Stimulated activated CD8-positive, alpha-beta memory T cell treated with anti-CD3 and anti-CD28 coated beads, Interleukin-4, amount 100 ng/mL, for 24 hours (primary cell): ENCODE results near the gene AMER1.
A peak's percentile ranks its signal among the peaks of the same experiment; 100 is the strongest.
"Not testable (repeated sequence)": the region's sequence is repeated elsewhere in the genome, so short reads cannot be mapped to it uniquely, and the experiment has no call there.

ENCODE experiments used
- DNase-seq: peaks from one replicate; pipeline ENCODE4 v3.0.0-alpha.2; 2020; ENCODE audit warnings: low read depth

The AMER1 gene

DNA sequence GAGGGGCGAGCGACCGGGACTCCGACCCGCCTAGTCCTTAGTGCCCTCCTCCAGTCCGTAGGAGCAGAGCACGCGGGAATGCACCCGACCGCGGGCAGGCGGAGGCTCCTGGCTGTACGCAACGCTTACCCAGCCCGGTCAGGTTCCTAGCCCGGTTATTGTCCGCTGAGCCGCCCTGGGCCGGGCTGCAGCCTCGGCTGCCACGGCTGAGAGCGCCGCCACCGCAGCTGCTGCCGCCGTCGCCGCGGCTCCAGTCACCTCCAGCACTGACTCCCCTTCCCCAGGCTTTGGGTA lies at the start of gene AMER1:
TSS of gene AMER1 (minus strand) at position 268 of the 294 bp plus-strand sequence. CDS start 12,422 bp downstream, outside the sequence.
- no peak for DNase-seq

DNA sequence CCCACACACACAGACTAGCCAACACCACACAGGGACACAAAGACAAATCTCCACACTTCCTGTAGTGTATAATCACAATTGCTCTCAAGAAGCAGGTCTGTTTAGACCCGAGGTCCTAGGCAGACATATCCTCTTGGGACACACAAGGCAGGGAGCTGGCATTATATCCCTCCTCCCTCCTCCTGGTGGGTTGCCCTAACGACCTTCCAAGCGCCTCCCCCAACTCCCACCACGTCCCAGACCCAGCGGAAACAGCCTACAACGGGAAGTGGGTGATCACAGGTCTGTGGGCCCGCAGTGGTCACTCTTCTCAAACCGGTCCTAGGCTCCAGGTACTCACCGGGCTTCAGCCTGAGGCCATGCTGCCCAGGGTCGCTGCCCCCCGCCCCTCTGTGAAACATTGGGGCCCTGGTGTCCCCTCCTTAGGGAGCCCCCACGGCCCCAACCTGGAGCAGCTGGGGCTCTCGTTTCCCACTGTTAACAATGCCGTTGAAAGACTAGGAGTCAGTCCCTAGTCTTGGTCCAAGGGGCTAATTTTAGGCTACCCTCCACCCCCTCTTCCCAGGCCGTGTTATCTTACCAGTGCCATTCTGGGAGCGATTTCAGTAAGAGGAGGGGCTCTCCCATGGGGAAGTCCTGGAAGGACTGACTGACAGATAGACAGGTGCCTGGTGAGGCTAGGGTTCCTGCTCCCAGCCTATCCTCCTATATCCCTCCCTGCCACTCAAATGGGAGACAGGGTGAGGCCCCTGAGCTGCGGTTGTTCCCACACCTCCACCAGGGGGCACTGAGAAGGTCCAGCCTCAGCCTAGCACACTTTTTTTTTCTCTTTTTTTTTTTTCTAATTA lies 24.8 kb upstream of the AMER1 start, which contains the start of gene ASB12:
TSS of gene ASB12 (minus strand) at position 485 of the 848 bp plus-strand sequence. CDS start 4,957 bp downstream, outside the sequence.
- DNase-seq, result no peak

DNA sequence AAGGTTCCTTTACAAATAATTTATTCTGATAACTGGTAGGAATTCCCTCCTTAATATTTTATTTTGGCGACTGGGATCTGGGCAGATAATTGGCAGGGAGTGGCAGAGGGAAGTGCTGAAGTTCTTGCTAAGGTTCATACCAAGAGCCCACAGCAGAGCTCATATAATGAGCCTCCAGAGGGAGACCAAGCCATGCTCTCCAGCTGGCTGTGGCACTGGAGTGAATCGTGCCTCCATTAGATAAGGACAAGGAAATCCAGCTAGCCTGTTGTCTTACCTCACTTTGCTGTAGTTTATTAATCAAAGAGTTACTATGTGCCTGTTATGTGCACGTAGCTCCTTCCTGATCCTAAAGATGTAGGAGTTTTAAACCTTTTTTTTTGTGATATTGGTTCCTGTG lies 23.6 kb upstream of the AMER1 start:
- DNase-seq, result no peak

DNA sequence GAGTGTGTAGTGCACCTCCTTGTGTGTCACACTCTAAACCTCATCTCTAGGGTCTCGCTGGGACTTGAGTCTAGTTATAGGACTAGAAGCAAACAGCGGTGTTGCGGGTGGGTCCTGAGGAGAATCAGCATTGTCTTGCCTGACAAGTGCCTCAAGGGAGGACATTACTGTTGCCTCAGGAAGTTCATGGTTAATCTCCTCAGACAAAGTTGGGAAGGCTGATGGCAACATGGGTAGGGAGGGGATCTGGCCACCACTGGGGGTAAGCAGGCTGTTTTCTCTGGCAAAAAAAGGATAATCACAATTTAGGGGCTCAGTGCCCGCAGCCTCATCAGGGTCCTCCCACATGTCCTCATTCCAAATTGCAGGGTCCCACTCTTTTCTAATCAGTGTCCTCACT lies 12.5 kb upstream of the AMER1 start:
- DNase-seq, result no peak

DNA sequence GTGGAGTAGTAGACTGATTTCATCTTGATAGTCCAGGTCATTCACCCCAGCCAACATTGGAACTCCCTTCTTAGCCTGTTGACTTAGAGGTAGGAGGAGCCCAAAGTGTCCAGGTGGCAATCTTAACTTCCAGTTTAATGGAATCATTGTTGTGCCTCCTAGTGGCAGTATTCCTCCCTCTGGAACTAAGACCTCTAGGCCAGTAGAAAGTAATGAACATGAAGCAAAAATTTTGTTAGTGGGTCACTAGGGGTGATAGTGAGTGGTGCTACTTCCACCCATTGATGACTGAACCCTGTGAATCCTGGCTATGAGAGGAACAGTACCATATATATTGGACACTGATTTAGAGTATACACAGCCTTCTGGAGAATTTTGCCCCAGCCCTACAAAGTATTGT lies 8.5 kb upstream of the AMER1 start:
- not testable (repeated sequence) for DNase-seq

DNA sequence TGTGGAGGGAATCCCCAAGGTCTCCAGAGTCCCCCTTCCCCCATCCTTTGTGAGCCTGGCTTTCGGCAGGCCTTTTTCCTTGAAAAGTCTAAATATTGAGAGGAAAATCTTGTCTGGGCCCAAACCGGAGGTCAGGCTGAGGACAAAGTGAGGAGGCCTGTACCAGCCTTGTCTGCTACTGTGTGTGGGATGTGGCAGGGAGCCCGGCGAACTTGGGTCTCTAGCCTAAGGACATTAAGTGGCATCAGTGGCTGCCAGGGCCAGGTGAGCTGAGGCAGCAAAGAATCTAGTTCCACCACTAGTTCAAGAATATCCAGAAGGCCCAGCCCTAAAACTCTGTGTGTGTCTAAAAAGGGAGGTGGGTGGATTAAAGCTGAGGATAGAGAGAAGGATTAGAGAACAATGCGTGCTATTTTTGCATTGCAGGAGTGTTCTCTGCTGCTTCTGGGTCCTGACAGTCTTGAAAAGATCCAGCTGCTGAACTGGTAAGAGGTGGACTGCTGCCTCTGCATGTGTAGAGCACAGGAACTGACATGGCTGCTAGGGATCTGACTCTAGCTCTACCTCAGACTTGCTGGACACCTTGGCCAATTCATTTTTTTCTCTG lies 1.2 kb upstream of the AMER1 start:
- DNase-seq, result no peak

DNA sequence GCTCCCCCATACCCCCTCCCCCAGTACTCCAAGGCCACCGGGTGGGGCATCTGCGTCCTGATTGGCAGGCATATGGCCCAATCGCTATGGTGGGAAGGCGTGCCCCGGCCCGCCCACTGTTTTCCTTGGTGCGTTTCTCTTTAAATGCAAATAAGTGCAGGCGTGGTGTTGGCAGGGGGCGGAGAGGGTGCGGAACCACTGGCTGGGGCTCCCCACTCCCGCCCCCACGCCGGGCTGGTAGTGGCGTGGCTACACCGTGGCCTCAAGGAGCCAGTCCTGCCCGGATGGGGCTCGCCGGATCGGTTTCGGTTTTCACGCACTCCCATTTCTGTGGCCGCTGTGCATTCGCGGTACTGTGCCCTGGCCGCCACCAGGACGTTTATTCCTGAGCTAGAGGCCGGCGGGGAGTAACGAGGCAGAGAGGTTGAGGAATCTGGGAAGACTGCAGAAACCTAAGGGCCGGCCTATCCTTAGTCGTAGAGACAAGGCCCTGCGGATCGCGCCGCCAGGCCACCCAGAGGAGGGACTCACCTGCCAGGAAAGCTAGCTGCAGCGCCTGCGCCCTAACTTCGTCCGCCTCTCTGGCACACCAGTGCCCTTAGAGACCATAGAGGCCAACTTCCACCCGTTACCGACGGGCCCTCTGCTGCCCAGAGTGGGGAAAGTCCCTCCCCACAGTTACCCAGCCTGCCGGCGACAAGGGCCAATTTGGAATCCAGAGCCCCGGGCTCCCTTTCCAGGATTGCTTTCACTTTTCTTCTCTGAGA lies 410 bp upstream of the AMER1 start:
- peak; percentile 79 for DNase-seq

DNA sequence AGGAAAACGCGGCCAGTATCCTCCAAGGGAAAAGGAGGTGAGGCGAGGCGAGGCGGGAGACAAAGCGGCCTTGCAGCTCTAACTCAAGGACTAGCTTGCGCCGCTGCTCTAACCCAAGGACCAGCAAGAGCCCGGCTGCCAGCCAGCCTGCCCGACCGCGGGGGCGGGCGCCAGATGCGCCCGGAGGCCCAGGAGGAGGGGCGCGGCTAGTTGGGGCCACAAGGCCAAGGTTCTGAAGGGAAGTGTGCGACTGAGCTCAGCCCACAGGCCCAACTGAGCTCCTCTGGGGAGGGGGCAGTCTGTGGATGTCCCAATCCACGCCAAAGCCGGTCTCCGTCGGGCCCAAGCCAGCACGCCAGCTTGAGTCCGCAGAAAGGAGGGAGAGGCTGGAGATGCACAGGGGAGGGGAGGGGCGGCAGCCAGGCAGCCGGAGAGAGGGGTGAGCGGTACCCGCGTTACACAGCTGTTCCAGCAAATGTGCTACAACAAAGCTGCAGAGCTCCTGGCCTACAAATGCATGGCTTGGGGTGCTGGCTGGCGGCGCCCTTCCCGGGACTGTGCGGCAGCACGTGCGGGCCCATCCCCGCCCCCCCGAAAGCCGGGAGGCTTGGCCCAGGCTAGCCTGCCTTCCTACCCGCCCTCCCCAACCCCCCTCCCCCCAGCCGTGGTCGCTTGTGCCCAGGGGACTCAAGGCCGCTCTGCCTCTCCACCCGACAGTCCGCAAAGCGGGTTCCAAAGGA lies 637 bp downstream of the AMER1 start:
- peak; percentile 7 for DNase-seq

DNA sequence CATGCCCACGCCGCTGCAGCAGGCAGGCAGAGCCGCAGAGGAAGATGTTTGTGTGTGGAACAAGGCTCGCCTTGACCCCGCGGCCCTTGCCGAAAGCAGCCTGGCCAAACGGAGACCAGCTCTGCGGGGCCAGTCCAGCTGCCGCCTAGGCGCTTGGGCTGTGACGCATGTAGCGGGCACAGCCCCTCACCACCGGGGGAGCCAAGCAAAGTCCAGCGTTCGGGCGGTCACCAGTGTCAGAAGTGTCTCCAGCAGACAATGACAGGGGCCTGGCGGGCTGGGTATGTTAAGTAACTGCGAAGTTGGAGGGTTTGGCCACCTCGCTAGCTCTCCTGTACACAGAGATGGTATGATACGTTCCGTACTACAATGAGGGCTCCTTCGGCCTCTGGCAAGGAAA lies 1.3 kb downstream of the AMER1 start:
- DNase-seq, result no peak

DNA sequence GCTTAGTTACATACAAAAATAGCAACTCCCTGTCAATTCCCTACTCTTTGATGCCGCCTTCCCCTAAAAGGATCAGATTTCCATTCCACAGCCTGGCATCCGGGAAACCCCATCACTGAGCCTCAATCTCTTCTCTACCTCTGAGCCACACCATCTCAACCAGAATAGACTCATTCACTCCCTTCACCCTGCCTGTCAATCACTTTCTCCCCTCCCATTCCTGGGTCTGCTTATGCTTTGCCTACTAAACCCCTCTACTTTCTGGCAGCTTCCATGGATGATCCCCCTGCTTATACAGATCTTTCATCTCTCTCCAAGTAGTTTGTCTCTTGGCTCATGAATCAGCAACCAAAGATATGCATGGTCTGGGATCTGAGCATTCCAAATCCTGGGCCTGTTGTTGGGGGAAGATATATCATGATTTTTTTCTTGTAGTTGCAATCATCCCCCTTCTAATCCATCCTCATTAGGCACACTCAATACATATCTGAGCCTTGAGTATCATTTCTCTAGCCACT lies 2.6 kb downstream of the AMER1 start:
- DNase-seq, result no peak

DNA sequence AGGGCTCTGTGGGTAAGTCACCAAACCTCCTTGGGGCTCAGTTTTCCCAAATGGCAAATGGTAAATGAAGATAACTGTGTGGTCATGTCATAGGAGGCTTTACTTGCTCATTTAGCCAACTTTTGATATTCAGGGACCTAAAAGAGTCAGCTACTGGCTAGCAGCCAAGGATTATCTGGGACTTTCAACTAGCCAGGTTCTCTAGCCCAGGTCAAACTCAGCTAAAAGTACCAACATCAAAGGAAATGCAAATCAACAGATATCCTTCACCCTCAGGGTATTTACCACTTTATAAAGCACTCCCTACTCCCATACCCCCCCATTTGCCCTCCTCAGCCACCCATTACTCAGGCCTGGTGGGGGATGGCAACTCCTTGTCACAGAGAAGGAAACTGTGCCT lies 7.5 kb downstream of the AMER1 start:
- DNase-seq, result no peak

DNA sequence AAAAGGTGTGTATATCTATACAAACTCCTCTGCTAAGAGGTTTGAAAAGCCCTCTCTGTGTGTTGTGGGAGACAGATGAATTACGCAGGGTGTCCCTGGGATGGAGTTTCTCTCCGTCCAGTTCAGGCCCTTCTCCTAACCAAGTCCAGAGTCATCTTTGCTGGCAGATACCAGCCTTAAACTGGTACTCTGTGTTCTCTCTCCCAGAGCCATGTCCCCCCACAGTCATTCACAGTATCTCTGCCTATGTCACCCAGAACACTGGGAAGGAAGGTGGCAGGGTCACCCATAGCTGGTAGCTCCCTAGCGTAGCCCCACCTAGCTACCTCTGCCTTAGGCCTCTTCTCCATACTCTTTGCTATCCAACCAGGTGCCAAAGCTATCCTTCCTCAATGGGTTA lies 8.9 kb downstream of the AMER1 start:
- no peak for DNase-seq

DNA sequence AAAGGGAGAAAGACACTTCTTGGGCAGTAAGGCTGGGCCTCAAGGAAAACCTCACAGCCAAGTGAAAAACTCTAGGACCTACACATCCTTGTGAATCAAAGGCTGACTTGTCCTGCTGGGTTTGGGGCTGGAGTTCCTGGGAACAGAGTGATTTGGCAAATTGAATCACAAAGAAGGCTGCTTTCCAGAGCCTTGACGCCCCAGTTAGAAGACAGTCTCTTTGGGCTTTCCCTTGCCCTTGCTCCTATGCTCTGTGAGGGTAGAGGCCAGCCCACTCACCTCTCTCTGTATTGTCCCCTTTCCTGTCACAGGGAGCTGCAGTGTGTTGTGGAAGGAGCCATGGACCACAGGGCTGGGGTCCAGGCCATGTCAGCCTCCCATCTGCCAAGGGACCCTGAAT lies 9.6 kb downstream of the AMER1 start:
- no peak for DNase-seq

DNA sequence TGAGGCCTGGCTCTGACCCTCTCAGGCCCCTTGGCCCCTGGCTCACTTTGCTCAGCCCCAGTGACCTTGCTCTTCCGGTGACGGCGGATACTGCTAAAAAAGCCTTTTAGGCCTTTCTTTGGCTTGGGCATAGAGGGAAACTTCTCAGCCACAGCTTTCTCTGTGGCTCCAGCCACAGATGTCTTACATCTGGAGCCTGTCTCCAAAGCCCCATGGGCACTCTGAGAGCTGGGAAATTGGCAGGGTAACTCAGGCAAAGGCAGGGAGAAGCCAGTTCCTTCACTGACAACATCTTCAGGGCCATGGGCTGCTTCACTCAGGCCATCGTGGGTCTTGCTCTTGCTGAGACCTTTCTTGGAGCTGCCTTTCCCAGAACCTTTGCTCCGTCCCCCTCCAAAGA lies 12.8 kb downstream of the AMER1 start:
- no peak for DNase-seq

DNA sequence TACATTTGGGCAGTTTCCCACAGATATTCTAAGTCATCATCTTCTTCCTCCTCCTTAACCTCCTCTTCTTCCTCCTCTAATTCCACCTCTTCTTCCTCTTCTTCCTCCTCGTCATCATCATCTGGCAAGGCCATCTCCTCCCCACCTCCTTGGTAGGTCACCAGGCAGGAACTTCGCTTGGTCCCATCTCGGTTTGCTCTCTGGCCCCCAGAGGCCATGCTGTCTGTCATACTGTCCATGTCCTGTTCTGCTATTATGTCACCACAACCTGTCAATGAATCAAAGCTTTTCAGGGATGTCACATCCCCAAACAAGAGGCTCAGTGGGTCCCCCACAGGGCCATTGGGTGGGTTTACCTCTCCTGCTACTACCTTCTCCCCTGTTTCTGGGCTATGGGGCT lies 13.5 kb downstream of the AMER1 start:
- DNase-seq, result no peak

DNA sequence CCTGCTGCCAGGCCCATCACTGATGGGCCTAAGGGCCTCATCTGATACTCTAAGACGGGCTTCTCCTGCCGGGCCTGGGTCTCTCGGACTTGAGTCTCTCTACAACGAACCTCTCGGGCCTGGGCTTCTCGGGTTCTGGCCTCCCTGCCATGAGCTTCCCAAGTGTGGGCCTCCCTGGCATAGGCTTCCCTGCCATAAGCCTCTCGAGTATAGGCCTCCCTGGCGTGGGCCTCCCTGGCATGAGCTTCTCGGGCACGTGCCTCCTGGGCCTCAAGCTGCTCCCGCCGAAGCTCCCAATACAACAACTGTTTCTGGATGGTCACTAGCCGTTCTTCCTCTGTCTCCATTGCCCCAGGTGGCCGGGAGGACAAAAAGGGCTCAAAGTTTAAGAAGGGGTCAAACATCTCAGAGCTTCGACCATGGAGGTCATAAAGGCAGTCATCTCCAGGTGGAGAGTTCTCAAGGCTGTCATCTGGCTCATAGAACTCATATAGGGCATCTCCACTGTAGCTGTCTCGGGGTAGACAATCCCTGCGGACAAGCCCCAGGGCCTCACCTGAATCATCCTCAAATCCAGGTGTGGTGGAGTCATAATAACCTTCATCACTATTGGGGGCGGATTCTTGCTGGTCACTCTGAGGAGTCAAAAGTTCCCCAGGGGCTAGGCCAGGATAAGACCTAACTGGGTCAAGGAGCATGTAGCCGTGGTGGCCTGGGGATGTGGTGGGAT lies 14.1 kb downstream of the AMER1 start:
- no peak for DNase-seq

DNA sequence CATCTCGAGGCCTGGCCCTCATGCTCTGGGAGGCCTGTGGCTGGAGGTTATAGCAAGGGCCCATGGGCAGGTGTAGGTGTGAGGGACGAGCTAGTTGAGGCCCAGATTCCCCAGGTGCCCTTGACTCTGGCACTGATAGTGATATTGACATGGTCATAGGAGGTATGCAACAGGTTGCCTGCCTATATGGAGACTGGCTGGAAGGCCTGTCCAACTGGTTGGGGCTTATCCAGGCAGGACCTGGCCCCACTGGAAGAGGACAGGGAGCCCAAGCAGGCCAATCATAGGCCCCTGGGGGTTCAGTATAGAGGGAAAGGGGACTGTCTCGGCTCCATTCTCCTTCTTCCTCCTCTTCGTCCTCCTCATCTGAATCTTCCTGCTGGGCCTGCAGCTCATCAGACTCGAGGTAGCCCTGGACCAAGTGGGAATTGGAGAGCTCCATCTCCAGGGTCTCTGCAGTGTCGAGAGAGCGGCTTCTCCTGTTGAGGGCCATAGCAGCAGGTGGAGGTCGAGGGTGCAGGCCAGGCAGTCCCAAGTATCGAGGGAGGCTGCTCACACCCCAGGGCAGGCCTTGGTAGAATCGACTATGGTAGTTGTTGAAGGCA lies 15.3 kb downstream of the AMER1 start:
- DNase-seq, result no peak

DNA sequence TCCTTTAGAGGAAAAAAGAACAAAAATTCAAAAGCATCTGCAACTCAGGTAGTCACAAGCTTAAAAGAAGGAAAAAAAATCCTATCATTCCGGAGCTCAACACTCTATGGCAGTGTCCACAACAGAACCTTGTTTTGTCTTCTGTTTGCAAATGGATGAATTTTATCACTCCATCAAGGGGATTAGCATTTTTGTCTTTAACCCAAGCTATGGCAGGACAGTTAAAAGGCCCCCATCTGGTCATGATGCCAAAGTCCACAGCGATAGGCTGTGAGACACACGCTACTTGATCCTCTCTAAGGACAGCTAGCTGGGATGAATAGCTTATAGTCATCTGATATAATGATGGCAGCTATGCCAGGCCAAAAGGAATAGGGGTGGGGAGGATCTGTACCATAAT lies 16.6 kb downstream of the AMER1 start:
- no peak for DNase-seq

DNA sequence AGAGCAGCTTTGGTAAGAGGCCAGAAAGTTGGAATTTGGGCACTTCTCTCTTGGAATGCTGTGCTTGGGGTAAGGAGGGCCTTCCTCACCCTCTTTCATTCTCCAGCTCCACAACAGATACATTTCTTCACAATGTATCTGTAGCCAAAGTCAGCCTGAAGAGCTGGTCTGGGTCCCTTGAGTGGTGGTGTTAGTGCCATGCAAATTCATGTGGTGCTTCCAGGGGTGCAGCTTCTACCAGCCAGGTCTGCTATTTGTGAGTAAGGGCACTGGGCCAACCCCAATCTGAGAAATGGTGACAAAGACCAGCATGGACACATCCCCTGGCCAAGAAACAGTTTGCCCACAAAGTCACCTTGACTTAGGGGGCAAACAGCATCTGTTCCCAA lies 17.8 kb downstream of the AMER1 start:
- no peak for DNase-seq

DNA sequence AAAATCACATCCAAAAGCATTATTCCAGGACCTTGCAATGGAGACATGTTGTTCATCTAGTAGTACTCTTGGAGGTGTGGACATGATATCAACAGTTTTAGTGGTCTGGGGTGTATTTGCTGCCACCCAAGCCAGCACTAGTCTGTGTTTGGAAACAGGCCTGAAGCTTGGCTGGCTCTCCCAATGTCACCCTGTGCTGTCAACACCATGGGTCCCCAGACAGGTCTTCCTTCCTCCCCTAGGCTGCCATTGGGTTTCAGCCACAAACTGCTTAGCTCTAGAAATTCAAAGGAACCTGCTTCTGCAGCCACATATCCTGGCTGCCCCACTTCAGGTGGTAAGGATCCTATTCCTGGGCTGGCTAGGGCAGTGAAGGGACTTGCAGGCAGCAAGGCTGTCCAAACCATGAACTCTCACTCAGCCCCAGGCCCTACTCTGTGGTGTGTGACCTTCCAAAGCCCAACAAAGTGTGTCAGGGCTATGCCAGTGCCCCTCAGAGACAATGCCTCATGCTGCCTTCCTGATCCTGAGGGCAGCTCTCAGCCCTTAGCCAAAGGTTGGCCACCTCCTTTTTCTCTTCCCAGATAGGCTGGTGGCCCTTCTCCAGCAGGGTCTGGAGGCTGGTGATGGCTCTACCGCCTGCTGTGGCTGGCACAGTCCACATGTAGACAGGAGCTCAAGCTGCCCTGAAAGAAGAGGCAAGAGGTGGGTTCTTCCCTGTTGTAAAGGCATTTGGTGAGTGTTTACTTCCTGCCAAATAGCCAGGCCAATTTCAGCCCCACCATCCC lies 18.3 kb downstream of the AMER1 start:
- DNase-seq, result no peak
